Middle frontal gyrus (tissue), 1 donor: ENCODE measurements around the gene GDI2.
"Not testable (repeated sequence)": the region's sequence is repeated elsewhere in the genome, so short reads cannot be mapped to it uniquely, and the experiment has no call there.

Experiments
- DNase-seq: peaks from one replicate; pipeline ENCODE4 v3.0.0-alpha.2; 2015; ENCODE audit warnings: low spot score; ENCODE audit errors: extremely low spot score

The GDI2 gene

DNA sequence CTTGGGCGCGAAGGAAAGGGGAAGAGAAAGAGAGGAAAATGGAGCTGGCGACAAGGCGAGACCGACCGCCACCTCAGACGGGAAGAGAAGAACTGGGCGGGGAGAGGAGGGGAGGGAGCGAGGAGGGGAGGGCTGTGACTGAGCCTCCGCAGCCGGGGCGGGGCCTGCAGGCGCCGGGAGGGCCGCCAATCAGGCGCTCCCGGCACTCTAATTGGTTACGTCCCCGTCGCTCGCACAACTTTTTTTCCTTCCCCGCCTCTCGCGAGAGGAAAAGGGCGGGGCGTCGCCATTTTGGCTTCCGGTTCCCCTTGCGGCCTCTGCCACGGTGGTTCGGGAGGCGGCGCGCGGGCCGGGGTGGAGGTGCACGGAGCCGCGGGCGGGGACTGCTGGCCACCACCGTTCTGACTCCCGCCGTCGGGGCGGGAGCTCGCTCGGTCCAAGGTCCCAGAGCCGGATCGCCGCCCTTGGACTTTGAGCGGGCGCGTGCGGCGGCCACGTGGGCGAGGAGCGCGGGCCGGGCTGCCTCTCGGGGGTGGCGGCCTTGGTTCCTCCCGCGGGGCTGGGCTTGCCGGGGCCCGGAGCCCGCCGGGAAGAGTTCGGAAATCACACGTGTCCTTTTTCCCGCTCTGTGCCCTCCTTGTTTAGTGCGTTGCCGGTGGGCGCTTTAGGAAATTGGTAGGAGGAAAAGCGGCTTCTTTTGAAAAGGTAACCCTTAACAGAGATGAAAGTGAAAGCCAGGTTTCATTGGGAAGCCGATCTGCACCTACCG lies at the start of gene GDI2:
Gene GDI2 (minus strand): TSS at position 94 of the 769 bp plus-strand sequence. CDS start 176 bp downstream, outside the sequence.
- peak; percentile 97 for DNase-seq

DNA sequence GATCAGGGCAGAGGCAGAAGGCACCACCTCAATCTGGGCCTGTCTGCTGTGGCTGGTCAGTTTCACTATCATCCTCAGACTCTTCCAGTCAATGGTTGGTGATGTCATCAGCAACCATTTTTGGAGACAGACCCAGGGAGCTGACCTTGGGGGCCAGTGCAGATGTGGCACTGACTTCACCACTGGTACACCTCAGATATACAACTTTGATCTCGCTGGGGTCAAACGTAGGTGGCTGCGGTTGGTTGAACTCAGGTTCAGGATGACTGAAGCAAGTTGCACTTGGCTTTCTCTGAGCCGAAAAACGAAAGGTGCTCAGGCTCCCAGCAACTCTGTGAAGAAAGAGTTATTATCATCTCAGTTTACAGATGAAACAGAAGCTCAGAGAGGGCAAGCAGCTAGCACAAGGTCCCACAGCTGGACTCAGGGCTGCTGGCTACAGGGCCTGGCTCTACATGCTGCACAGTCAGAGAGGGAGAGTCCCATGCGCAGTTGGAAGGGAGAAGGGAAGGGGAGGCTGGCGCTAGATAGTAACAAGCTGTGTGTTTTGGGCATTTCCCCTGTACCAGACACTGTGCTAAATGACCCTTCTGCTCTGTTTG lies 49.2 kb upstream of the GDI2 start:
- DNase-seq, result no peak

DNA sequence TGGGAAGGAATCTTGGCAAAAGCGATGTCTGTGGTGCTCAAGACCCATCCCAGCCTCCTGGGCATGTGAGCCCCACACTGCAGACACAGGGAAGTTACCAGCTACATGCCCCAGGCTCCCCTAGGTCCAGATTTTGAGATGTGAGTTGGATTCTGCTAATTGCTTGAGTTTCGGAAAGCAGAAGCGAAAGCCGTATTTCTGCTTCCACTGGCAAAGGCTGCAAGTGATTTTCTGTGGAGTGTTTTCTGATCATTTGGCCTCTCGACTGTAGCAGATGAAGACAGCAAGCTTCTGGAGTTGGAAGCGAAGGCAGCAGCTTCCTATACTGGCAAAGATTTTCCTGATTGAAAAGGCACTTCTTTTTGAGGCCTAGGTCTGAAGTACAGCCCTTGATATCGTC lies 46.8 kb upstream of the GDI2 start:
- no peak for DNase-seq

DNA sequence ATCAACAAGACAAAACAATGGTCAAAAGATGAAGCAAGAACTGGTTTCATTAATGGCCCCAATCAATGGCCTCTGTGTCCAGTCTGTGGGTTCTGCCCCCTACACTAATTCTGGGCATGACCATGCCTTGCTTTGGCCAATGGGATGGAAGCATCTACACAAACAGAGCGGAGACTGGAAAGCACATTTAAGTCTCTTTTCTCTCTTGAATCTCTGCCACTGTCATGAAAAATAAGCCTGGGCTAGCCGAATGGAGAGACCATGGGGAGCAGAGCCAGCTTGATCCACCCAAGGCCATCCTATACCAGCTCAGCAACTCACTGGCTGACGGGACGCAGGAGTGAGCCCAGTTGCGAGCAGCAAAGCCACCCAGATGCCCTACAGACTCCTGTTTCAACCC lies 45.6 kb upstream of the GDI2 start:
- peak; percentile 57 for DNase-seq

DNA sequence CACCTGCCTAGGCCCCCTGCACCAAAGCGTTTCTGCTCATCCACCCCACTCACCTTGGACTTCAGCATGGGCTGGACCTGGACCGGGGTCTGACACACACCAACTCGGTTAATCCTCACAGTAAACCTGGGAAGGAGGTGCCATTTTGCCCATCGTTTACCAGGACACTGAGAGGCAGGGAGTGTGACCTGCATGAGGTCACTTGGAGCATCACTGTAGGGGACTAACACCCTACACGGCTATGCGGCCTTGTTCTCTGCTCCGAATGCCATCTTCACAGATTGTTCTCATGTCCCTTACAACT lies 43.4 kb upstream of the GDI2 start:
- no peak for DNase-seq

DNA sequence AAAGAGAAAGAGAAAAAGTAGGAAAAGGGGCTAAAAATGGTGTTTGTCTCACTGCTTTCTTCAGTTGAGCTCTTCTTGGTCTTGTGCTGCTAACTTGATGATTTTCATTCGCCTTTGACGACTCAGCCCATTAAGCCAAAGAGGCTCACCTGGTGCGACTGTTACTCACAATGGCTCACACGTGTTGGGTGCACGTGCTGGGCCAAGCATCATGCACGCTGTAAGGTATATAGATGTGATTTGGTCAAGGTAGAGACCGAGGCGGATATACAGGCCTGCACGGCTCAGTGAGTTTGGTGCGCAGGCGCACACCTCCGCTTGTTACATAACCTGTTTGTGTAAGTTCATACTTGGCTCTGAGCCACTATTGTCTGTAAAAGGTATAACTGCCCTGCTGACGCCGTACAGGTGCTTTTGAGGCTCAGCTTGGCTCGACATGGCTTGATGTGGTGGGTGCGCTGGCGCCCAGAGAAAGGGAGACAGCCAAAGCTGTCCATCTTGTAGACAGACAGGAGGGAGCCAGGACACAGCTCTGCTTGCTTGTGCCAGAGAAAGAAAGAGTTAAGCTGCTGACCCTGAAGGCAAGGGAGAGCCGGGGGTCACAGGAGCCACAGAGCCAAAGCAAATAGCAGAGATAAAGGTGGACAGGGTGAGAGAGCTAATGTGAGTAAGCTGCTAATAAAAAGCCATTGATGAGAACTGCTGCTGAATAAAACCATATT lies 42.9 kb upstream of the GDI2 start:
- DNase-seq, result no peak

DNA sequence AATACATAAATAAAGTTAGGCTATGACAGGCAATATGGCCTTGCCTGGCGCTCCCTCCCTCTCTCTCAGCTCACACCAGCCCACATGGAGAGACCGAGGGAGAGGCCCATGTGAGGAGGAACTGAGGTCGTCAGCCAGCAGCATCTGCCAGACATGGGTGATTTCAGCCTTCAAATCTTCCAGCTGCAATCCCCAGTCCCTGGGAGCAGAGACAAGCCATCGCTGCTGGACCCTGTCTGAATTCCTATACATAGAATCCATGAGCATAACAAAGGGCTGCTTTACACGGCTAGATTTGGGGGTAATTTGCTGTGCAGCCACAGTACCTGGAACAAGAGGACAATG lies 40.9 kb upstream of the GDI2 start:
- DNase-seq, result no peak

DNA sequence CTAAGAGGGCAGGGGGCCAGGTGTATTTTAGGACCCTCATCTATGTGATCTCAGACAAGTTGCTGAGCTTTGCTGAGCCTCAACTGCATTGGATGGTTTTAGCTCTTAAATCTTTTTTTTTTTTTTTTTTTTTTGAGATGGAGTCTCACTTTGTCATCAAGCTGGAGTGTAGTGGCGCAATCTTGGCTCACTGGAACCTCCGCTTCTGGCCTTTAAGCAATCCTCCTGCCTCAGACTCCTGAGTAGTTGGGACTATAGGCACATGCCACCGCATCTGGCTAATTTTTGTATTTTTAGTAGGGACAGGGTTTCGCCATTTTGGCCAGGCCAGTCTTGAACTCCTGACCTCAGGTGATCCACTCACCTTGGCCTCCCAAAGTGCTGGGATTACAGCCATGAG lies 33.4 kb upstream of the GDI2 start:
- not testable (repeated sequence) for DNase-seq

DNA sequence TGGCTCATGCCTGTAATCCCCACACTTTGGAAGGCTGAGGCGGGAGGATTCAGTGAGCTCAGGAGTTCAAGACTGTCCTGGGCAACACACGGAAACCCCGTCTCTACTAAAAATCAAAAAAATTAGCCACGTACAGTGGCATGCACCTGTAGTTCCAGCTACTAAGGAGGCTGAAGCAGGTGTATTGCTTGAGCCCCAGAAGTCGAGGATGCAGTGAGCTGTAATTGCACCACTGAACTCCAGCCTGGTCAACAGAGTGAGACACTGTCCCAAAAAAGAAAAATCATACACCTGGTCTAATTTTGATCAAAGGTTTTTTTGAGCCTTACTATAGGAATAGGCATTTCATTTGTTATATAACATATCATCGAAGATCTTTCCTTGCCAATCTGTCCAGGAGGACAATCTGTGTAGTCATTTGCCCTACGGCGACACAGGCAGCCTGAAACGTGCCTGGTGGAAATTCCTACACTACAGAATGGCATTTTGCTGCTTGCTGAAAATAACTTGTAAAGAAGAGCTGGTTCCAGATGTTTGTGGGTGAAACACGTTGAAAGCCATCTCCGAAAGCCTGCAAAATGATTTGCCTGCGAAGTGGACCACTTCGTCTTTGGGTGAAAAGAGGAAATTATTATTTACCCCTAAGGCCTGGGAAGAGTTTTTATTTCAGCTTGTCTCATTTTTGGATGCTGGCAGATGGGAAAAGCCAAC lies 31.3 kb upstream of the GDI2 start:
- DNase-seq, result no peak

DNA sequence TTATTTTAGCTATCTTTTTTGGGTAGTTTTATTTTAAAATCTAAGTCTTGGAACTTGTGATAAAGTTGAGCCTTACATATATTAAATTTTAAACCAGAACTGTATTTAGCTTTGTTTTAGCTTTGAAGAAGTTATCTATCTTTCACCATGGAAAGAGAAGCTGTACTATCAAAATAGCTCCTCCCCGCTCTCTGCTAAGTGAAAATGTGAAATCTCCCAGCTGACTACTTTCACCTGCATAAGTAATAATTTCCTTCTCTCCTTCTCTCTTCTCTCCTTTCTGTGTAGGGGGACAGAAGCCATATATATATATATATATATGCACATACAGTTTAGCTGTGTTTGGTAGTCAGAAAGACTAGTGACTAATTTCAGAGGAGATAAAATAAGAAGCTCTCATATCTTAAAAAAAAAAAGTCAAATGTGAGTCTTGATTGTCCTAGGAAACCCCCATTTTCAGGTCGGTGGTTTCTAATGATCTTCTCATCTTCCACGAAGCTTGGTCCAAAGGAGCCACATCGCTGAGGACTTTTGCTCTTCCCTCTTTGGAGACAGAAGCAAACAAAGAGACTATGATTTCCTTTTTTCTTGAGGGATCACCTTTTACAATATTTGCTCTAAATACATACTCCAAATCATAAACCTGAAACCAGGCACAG lies 30.6 kb upstream of the GDI2 start:
- no peak for DNase-seq

DNA sequence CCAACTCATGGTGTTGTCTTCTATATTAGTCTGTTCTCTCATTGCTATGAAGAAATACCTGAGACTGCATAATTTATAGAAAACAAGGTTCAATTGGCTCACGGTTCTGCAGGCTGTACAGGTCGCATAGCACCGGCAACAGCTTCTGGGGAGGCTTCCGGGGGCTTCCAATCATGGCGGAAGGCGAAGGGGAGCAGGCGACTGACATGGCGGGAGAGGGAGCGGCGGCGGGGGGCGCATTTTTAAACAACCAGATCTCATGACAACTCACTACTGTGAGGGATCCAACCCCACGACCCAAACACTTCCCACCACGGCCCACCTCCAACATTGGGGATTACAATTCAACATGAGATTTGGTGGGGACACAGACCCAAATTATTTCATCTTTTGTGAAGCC lies 28.7 kb upstream of the GDI2 start:
- no peak for DNase-seq

DNA sequence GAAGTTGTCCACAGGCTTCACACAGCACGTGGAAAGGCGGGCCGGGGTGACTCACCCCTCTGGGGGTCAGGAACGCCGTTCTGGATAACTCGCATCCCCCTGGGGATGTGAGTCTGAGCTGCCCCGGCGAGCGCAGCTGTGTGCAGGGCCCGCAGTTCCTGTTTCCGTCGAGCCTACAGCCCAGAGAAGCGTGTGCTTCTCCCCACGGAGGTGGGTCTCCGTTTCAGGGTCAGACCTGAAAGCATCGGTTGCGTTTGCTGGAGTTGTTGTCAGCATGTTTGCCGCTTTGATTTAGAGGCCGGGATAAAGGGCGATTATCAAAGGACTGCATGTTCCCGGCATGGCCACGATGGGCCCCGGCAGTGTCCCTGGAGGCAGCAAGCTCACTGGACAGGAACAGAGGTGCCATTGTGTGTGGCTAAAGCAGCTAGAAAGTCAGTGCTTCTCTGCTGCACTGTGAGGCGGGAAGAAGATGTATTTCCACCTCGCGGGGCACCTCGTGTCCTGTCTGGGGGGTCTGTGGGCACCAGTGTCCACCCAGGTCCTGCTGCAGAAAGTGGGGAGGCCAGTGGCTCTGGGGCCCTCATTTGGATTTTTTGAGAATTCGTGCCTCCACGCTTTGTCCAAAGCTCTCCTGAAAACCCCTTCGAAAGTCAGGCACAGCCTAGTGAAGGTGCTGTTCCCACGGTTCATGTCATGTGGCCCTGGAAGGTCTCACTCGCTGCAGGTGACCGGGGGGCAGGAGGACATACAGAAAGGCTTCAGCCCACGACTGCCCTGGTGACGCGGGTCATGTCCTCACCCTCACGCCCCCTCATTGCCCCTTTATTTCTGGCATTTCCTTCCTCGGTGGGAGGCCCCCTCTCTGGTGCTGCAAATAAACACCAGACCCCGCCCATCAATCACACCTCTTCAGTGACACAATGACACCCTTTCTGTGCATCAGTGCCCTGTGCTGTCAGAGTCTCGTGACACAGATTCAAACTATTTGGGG lies 27.4 kb upstream of the GDI2 start:
- peak; percentile 22 for DNase-seq

DNA sequence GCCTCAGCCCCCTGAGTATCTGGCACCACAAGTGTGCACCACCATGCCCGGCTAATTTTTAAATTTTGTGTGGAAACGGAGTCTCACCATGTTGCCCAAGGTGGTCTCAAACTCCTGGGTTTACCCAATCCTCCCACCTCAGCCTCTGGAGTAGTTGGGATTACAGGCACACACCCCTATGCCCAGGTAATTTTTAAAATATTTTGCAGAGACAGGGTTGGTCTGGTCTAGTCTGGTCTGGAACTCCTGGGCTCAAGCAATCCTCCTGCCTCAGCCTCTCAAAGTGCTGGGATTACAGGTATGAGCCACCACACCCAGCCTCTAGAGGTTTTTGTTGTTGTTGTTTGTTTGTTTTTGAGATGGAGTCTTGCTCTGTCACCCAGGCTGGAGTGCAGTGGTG lies 22.9 kb upstream of the GDI2 start:
- not testable (repeated sequence) for DNase-seq

DNA sequence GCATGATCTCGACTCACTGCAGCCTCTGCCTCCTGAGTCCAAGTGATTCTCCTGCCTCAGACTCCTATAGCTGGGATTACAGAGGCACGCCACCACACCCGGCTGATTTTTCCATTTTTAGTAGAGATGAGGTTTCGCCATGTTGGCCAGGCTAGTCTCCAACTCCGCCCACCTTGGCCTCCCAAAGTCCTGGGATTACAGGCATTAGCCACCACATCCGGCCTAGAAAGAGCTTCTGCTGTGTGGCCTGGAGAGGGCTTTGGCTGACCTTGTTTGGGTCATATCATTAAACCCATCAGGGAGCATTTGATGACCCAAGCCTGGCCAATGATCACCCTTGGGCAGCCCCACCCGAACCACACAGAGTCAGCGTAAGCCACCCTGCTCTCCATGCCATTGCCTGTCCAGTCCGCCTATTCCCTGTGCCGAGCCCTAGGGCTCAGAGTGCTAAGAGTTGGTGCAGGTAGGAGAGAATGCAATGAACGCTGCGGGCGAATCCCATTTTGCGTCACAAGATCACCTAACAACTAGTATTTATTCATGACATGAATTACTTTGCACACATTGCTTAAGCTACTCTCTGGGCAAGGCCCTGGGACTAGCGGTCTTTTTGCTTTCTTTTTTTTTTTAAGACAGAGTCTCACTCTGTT lies 22.3 kb upstream of the GDI2 start:
- DNase-seq, result no peak

DNA sequence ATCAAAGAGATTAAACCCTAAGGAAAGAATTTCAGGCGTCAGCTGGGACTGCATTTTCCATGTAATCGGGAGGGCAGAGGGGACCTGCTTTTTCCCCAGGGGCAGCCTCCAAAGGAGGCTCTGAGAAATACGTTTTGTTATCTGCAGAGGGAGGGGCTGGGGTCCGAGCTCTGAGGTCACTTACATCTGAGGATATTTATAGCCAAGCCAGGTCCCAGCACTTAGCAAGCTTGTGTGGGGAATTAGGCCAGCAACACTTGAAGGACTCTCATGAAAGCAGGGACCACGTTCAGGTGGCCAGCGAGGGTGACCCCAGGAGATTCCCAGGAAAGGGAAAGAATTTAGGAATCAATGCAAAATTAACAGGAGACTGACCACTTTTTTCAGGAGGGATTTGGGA lies 20.6 kb upstream of the GDI2 start:
- DNase-seq, result no peak

DNA sequence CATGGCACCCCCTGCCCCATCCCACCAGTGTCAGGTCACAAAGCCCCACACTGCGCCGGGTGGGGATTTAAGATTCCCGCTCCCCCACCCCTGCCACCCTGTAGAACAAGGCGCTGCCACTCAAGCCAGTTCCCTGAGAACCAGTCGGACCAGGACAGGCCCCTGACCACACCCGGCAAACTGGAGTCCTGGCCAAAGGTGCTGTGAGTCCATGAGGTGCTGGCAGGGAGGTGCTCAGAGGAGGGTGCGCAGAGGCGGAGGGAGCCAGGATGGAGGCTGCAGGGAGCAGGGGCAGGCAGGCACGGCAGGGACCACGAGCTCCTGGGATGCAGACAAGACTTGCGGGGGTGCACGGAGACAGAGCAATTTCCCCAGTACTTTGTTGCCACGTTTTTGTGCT lies 19.7 kb upstream of the GDI2 start:
- no peak for DNase-seq

DNA sequence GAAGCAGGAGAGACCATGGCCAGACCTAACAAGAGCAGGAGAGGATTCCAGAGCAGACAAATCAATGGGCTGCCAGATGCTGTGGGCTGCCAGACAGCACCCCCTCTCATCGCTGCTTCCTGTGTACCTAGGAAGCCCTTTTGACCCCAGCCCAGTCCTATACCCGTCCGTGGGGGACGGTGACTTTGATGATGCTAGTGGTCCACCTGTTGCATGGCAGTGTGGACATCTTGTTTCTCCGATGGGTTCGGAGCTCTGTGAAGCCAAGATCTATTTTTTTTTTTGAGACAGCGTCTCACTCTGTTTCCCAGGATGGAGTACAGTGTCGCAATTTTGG lies 18.2 kb upstream of the GDI2 start:
- no peak for DNase-seq

DNA sequence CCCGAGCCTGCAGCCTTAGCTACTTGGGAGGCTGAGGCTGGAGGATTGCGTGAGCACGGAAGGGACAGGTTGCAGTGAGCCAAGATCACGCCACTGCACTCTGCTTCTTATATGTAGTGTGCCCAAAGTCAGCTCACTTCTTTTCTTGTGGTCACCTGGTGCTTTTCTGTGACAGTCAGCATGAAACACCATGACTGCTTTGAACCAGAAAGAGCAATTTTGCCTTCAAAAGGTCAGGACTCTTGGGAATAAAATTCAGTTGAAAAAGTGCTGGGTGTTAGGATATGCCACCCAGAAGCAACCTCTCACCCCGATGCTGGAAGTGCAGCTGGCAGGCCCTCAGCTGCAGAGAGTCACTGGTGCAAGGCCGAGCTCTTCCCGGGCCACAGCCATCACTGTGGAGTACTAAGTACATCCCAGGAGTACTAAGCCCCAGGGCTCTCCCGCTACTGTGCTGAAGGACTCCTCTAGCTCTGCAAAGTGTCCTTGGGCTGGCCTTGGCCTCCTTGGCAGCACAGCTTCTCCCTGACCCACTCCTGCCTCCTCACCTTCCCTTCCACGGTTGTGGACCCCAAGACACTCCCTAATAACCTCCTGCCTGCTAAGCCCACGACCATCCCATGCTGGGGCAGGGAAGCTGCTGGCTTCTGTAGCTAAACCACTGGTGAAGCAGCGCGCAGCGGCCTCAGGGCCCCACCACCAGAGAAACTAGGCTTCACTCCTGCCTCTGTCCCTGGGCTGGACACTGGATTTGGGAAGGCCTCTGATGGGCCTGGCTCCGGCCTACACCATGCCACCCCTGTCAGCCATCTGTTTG lies 17.6 kb upstream of the GDI2 start:
- DNase-seq, result no peak

DNA sequence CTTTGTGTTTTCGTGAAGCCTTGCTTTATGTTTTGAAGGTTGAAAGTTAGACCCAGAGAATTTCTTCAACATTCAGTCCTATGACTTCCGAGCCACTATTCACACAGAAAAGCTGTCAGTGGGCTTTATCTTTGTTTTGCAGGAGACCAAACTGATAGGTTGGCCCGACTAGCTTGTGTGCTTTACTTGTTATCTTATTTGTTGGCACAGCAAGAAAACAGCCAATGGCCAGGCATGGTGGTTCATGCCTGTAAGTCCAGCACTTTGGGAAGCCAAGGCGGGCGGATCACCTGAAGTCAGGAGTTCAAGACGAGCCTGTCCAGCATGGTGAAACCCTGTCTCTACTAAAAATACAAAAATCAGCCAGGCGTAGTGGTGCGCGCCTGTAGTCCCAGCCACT lies 16.0 kb upstream of the GDI2 start:
- no peak for DNase-seq
